Measurements from ENCODE around the gene HORMAD2.

Gene HORMAD2

DNA sequence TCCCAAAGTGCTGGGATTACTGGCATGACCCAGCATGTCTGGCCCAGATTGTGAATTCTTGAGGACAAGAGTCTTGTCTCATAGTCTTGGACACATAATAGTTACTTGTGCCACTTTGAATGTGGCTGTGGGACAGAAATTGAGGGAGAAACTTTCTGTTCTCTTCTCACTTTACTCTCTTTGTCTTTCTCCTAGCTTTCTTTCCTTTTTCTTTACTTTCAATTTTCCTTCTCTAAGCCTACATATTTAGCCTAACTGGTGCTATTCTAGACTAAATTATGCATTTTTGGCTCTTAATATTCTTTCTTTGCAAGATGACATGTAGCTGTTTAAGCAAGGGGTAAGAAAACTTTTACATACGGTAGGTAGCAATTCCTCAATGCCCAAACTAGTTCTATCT, 33.2 kb downstream of the HORMAD2 start:
- DNase-seq (ENCODE audit: low read depth): no peak

DNA sequence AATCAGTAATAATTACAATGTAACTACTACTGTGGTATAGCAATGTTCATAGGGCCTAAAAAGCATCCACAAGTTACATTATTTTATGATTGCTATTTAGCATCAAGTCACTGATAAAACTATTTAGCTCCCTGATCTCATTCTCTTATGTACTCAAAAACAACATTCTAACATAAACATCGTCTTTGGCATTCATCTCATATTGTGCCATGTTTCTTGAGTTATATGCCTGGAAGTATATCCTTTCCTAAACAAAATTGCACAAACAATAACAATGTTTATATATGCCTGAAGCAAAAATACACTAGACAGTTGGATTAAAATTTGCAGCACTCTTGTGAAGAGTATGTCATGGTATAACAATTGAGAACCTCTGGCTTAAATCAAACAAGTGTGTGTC, 34.1 kb downstream of the HORMAD2 start:
- no peak for DNase-seq (ENCODE audit: low read depth)

DNA sequence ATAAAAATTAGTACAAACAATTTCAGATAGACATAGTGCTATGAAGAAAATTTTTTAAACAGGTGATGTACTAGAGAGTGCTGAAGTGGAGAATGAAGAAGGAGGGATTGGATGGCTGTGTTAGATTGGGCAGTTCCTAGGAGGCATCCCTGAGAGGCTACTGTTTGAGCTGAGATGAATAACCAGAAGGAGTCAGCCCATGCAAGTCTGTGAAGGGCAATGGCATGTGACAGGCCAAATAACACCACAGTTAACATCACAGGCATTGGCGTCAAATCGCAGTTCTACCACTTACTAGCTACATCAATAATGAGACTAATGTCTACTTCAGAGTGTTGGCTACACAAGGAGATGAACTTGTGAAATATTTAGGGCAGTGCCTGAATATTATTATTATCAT, 35.4 kb downstream of the HORMAD2 start:
- DNase-seq (ENCODE audit: low read depth): no peak

DNA sequence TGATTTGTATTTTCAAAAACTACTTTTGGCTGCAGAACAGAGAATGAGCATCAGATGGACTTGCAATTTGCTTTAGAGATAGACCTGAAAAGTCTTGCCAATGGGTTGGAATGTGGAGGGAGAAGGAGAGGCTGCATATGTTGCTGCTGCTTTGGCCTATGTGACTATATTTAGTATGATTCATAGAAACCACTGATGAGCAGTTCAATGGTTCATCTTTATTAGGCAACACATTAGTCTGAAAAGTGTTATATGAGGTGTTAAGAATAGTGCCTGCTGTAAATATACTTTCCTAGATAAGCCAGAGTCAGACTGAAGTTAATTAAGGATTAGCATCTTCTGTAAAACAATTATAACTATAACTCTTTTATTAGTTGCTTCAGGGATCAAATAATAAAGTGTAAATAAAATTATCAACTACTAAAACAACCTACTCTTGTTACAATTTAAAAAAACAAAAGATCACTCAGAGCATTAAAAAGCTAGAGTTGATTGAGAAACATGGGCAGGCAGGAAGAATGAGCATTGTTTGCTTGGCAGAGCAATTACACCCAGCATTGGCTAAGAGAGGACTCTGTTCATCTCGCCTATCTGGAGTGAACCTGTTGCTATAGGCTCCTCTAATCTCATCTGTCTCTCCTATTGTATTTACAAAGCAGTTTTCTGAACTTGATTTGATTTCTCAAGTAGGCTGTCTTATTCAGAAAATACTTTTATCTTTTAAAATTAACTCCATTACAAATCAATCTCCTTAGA, 36.3 kb downstream of the HORMAD2 start:
- no peak for DNase-seq (ENCODE audit: low read depth)

DNA sequence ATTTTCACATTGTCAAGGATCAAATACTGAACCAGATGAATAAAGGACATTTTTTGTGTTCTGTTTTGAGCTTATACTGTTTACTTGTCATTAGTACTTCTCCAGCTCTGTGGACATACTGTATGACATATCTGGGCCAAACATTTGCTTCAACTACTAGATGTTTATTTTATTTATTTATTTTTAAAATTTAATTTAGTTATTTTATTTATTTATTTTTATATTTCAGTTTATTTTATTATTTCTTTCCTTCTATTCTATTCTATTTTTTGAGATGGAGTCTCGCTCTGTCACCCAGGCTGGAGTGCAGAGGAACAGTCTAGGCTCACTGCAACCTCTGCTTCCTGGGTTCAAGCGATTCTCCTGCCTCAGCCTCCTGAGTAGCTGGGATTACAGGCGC, 37.0 kb downstream of the HORMAD2 start:
- no peak for DNase-seq (ENCODE audit: low read depth)

DNA sequence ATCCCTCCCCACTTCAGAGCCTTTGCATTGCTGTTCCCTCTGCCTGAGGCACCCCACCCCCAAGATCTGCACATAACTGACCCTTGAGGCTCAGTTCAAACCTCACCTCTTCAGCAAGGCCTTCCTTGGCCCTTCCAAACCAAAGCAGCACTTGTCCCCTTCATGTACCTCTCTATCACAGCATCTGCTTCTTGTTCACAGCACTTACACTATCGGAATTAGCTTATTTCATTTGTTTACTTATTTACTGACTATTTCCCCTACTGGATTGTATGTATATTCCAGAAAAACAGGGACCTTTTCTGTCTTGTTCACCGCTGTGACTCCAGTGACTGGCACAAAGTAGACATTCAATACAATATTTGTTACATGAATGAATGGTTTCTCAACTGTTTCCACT, 38.0 kb downstream of the HORMAD2 start:
- DNase-seq (ENCODE audit: low read depth): no peak

DNA sequence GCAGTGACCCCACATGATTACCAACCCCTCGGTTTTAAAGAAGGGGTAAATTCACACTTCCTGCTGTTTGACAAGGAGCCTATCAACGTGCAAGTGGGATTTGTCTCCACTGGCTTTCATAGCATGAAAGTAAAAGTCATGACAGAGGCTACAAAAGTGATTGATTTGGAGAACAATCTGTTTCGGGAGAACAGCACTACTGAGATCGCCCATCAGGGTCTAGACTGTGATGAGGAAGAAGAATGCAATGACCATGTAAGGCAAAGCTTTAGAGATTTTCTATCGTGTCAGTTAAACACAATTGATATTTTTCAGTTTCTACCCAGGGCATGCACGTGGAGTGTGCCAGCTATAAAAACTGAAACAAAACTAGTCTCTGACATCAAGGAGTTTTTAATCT, 41.7 kb downstream of the HORMAD2 start:
- no peak for DNase-seq (ENCODE audit: low read depth)

DNA sequence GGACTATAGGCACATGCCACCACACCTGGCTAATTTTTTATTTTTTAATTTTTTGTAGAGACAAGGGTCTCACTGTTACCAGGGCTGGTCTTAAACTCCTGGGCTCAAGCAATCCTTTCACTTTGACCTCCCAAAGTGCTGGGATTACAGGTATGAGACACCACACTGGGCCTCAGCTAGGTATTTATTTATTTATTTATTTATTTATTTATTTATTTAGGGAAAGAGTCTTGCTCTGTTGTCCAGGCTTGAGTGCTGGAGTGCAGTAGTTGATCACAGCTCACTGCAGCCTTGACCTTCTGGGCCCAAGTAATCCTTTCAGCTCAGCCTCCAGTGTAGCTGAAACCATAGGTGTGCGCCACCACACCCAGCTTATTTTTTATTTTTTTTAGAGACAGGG, 43.2 kb downstream of the HORMAD2 start:
- no peak for DNase-seq (ENCODE audit: low read depth)

DNA sequence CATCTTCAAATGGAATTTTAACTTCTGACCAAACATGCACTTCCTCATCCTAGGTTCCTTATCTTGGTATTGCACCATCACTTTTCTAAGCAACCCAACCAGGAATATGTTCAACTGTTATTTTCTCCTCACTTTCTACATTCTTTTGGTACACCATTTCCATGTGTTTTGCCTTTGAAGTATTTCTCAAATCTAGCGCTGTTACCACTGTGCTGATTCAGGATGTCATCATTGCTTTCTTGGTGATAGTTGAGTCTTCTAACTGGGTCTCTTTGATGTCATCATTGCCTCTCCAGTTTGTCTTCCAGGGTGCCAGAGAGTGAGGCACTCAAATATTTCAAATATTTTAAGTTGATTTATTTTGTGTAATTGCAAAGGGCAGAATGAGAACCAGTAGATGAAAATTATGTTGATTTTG, 47.5 kb downstream of the HORMAD2 start:
- no peak for DNase-seq (ENCODE audit: low read depth)

DNA sequence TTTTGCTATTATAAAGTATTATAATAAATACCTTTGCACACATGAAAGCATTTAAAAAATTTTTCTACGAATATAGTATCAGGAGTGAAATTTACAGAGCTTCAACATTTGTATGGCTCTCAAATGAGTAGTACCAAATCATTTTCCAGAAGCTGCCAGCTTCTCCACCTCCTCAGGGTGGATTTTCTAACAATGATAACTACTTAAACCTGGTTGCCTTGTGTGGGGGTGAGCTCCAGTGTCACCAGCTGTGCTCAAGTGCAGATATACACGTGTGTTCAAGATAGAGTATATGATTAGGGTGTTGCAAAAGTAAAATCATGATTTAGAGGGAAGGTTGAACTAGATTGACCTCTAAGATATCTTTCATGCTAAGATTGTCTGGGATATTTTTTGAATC, 48.2 kb downstream of the HORMAD2 start:
- no peak for DNase-seq (ENCODE audit: low read depth)

DNA sequence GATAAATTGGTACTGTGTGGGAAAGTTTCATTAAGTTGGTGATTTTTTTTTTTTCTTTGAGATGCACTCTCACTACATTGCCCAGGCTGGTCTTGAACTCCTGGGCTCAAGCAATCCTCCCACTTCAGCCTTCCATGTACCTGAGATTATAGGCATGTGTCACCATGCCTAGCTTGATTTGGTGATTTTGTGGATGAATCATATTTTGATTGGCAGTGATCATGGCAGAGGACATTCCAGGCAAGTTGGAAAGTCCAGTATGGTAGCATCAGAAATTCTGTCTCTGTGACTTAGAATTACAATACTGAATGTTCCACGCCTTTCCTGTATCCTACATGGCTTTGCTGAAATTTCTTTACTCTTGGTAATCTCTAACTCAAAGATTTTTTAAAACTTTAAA, 49.4 kb downstream of the HORMAD2 start:
- DNase-seq (ENCODE audit: low read depth): no peak

DNA sequence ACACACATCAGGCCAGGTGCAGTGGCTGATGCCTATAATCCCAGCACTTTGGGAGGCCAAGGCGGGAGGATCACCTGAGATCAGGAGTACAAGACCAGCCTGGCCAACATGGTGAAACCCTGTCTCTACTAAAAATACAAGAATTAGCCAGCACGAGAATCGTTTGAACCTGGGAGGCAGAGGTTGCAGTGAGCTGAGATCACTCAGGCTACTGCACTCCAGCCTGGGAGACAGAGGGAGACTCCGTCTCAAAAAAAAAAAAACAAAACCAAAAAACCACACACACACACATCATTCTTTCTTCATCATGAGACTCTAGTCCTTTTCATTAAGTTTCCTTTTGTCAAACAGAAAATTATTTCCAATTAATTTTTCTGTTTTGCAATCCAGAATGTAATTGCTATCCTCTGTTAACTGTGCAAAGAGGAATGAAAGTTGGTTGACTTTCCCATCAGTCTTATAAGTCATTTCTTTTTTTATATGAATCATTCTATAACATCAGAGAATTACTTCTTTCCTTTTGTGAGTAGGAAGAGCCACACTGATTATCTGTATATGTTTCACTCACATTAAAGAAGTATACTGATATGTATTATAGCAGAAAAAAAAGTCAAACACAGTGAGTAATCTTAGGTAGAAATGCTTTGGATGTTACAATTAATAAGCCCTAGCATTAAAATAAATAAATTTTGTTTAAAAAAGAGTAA, 52.2 kb downstream of the HORMAD2 start:
- DNase-seq (ENCODE audit: low read depth): no peak

DNA sequence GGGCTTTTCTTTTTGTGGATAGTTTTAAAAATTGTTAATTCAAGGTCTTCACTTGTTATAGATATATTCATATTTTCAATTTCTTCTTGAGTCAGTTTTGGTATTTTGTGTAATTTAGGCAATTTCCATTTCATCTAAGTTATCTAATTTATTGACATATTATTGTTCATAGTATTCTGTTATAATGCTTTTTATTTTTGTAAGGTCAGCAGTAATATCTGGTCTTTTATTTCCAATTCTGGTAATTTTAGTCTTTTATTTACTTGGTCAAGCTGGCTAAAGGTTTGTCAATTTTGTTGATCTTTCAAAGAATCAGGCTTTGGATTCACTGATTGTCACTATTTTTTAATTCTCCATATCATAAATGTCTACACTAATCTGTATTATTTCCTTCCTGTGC, 60.1 kb downstream of the HORMAD2 start:
- DNase-seq (ENCODE audit: low read depth): no peak

DNA sequence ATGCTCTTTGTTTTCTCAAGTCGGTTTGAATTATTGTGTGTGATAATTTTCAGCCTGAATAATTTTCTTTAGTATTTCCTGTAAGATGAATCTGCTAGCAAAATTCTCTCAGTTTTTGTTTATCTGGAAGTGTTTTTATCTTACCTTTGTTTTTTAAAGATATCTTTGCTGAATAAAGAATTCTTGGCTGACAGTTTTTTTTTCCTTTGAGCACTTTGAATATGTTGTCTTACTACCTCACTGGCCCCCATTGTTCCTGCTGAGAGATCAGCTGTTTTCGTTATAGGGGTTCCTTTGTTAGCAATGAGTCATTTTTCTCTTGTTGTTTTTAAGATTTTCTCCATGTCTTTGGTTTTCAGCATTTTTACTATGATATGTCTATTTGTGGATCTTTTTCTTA, 63.0 kb downstream of the HORMAD2 start:
- DNase-seq (ENCODE audit: low read depth): no peak

DNA sequence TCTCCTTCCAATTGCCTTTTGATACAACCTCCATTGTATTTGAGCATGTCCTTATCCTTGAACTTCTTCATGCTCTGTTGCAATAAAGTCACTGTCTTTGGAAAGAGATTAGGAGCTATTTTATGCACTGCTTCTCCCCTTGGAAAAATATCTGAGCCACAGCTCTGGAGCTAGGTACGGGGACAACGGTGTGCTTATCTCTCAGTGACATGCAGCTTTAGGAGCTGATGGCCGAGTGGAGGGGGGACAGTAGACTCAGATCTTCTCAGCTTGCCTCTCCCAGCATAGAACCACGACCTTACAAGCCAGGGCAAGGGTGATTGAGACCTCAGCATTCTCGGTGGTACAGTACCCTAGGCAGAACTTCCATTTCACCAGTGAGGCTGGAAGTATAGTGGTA, 64.1 kb downstream of the HORMAD2 start:
- DNase-seq (ENCODE audit: low read depth): no peak

DNA sequence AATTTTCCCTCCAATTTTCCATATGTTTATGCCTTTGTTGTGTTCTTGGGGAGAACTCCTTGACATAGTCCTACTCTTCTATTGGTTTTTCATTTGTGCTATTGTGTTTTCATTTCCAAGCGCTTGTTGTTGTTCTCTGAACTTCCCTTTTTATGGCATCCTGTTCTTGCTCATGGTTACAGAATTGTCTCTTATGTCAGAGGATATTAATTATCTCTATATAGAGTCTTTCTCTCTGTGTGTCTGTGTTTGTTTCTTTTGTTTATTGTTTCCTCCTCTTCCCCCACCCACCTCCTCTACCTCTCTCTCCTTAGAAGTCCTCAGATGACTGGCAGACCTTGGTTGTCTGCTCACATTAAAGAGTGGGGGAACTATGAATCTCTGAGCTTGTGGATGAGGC, 69.9 kb downstream of the HORMAD2 start:
- DNase-seq (ENCODE audit: low read depth): no peak

DNA sequence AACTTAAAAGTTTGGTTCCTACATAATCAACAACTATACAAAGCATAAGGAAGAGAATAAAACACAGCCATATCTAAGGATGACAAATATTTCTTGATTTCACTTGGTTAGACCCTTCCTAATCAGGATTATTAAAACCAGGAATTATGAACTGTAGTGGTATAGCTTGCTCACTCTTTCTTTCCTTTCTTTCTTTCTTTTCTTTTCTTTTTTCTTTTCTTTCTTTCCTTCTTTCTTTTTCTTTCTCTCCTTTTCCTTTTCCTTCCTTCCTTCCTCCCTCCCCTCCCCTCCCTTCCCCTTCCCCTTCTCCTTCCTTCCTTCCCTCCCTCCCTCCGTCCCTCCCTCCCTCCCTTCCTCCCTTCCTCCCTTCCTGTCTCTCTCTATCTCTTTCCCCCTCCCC, 78.0 kb downstream of the HORMAD2 start:
- DNase-seq (ENCODE audit: low read depth): no peak

DNA sequence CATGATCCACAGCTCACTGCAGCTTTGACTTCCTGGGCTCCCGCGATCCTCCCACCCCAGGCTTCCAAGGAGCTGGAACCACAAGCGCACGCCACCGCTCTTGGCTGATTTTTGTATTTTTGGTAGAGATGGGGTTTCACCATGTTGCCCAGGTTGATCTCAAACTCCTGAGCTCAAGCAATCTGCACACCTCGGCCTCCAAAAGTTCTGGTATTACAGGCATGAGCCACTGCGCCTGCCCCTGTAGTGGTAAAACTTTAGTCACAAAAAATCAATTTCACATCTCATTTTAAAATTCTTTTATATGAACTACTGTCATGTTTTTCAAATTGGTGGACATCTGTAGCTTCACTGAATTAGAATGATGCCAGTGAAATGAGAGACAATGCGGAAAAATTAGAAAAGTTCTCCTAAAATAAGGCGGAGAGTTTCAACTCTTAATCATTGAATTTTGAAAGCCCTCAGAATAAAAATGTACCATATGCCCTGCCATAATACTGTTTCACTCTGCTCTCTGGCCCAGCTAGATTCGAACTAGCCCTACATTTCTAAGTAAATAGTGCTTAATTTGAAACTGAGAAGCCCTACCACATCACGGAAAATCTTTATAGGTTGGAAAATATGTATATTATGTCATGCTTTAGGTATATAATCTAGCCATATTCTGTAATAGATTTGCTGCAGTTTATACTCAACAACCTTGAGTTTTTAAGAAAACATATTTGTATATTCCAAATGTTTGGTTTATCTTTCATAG, 78.7 kb downstream of the HORMAD2 start:
- no peak for DNase-seq (ENCODE audit: low read depth)

DNA sequence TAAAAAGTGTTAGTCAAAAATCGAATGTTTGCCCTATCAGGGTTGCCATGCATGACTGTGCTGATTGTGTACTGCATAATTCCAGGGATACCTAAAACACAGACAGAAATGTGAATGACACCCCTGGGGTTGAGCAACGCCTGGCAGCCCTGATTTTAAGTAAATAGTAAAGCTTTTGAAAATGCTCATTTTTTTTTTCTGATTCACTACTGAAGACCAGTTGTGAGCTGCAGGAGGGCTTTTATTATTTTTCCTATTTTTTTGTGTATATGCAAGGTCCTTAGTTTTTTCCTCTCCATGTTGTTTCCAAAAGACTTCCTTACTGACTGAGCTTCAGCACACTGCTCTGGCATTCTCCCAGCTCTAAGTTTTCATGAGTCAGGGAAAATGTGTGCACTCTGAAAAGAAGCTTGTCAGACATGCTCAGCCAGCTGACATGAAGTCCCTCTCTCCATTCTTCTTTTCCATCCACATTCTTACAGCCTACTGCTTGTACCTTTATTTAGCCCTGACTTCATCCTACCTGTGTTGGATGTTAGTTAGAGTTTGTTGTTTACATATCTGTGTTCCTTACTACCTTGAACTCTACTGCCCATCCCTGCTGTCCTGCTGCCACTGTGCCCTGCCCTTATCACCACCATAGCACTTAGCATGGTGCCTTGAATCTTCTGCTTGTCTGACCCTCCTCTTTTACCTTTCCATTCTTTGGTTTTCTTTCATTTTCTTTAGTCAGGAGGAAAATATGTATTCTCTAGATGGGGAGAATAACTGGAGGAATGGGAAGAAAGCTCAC, 79.5 kb downstream of the HORMAD2 start:
- peak; percentile 17 for DNase-seq (ENCODE audit: low read depth)

DNA sequence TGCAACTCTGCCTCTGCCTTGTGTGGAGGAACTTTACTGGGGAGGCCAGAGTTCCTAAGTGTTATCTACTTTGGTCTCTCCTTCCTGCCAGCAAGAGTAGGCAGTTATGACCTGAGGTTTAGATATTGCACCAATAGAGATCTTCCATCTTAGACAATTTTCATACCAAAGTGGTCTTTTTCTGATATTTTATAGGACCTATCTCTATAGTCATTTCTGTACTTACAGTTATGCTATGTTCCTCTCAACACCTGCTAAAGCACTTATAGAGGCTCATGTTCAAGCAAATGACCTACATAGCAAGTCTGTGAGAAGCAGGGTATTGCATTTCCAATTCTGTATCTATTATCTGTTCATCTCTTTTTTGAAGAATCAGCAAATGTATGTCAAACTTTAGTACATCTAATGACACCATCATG, 80.8 kb downstream of the HORMAD2 start:
- no peak for DNase-seq (ENCODE audit: low read depth)

DNA sequence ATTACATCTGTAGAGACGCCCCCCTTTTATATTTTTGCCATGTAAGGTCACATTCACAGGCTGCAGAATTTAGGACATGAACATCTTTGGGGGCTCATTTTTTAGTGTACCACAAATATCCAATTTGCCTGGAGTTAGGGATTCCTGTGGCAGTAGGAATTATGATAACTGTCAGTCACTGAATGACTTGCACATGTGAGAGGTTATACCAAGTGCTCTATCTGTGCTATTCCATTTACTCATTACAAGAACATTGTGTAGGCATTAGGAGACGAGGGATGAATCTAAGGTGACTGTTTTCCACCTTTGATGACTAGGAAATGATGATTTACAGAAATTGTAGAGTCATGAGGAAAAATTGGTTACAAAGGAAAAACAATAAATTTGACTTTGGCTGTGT, 87.0 kb downstream of the HORMAD2 start:
- DNase-seq (ENCODE audit: low read depth): no peak

DNA sequence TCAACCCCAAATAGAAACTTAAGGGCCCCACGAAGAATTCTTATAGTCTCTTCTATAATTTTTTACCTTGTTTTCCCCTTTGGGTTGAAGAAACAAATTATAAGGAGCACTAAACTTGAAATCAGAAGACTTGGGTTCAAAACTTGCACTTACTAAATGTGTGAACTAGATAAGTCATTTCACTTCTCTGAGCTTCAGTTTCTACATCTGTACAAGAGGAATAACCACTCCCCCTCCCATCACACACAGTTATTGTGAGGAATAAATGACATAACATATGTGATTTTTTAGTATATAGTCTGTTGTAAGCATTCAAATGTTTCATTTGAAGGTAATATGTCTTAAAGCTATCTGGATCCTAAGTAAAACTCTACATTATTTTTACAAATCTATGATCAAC, 87.5 kb downstream of the HORMAD2 start:
- no peak for DNase-seq (ENCODE audit: low read depth)

All from GM04504 (cell line).